GM19035 (cell line): Measurements from ENCODE around the gene NCKAP1.
A peak's percentile ranks its signal among the peaks of the same experiment; 100 is the strongest.
"Not testable (repeated sequence)": the region's sequence is repeated elsewhere in the genome, so short reads cannot be mapped to it uniquely, and the experiment has no call there.

ENCODE experiments used
- ATAC-seq: cut with Tn5 transposase; IDR thresholded peaks from one replicate; pipeline ENCODE4 v1.9.1; 2021; ENCODE audit not compliant: unreplicated experiment

Gene NCKAP1

DNA sequence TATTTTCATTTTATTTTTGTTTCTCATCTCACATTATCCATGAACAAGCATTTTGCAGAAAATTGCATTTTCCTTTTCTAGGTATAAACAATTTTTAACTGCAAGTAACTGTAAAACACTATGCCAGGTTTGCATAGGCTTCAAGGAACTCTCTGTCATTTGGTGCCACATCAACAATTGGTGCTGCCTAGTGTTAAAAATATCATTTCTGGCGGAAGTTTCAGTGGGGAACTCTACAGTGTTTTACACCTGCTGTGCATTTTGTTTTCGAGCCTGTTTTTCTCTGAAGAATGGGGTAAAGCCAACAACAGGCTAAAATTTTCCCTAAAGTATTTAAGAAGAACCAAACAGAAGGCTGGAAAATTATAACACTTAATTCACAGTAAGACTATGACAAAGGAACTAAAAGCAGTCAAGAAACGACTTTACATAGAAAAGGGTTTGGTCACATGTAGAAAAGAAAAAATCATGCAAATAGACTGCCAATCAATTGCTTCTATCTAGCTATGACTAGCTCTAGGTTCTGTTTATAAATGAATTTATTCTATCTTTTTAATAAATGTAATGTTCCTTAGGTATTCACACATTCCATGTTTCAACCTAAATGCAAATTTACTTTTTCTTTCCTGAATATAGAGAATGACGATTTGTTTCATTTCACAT, 150.4 kb downstream of the NCKAP1 start:
- ATAC-seq, result peak; percentile 50

DNA sequence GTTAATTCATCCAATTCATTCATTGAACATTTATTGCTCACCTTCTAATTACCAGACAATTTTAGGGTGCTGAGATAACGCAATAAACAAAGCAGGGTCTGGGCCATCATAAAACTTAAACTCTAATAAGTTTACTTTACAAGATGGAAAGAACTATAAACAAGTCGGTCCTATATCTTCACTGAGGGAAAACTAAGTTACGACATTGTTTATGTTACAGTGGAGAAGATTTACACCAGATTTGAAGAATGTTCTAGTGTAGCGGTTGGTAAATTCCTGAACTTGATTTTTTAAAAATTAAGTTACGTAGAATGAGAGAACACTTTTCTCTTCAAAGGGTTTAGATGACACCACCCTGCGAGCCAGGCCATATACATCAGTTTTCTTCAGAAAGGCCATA, 151.2 kb downstream of the NCKAP1 start:
- ATAC-seq, result no peak

DNA sequence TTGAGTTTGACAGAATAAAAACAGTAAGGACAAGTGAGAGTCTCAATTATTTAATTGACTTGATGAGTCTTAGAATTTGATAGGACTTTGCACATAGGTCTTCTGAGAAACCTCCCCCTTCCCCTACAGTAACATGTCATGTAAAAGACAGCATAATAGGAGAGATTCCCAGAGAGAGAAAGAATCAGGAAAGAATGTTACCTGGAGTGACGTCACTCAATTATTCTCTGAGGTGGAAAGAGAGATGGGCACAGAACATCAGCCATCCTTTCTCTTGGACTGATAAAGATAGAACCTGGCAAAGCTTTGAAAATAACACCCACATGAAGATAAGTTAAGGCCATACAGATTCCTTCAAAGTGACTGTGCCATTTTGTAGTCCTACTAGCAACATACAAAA, 152.5 kb downstream of the NCKAP1 start:
- ATAC-seq, result no peak

DNA sequence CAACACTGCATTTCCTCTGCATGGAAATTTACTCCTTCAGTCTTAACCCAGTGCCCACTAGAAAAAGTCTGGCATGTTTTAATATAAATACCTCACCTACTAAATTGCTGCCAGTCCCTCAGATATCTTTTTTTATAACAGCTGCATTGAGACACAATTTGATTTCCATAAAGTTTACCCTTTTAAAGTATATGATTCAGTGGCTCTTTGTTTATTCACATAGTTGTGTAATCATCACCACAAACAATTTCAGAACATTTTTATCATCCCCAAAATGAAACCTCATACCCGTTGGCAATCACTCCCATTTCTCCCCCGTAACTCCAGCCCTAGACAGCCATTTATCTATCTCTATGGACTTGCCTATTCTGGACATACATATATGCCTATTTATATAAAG, 154.8 kb downstream of the NCKAP1 start:
- no peak for ATAC-seq

DNA sequence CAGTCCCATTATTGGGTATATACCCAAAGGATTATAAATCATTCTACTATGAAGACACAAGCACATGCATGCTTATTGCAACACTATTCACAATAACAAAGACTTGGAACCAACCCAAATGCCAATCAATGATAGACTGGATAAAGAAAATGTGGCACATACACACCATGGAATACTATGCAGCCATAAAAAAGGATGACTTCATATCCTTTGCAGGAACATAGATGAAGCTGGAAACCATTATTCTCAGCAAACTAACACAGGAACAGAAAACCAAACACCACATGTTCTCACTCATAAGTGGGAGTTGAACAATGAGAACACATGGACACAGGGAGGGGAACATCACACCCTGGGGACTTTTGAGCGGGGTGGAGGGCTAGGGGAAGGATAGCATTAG, 158.2 kb downstream of the NCKAP1 start:
- ATAC-seq, result not testable (repeated sequence)

DNA sequence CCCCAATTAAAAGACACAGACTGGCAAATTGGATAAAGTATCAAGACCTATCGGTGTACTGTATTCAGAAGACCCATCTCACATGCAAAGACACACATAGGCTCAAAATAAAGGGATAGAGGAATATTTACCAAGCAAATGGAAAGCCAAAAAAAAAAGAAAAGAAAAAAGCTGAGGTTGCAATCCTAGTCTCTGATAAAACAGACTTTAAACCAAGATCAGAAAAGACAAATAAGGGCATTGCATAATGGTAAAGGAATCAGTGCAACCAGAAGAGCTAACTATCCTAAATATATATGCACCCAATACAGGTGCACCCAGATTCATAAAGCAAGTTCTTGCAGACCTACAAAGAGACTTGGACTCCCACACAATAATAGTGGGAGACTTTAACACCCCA, 161.6 kb downstream of the NCKAP1 start:
- not testable (repeated sequence) for ATAC-seq

DNA sequence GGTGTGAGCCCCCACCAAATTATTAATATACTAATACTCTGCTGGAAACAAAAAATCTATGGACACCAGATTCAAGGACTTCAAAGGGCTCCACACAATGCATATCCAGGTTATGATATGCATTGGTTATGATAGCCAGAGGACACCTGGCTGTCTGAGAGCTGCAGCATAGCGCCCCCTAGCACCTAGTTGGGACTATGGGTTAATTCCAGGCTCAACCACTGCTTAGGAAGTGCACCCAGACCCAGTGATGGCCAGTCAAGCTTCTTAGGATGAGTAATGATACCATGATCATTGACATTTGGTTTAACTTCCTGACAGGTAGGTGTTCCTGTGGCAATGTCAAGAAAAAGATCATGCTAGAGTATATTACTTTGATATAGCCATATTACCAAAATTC, 168.0 kb downstream of the NCKAP1 start:
- no peak for ATAC-seq

DNA sequence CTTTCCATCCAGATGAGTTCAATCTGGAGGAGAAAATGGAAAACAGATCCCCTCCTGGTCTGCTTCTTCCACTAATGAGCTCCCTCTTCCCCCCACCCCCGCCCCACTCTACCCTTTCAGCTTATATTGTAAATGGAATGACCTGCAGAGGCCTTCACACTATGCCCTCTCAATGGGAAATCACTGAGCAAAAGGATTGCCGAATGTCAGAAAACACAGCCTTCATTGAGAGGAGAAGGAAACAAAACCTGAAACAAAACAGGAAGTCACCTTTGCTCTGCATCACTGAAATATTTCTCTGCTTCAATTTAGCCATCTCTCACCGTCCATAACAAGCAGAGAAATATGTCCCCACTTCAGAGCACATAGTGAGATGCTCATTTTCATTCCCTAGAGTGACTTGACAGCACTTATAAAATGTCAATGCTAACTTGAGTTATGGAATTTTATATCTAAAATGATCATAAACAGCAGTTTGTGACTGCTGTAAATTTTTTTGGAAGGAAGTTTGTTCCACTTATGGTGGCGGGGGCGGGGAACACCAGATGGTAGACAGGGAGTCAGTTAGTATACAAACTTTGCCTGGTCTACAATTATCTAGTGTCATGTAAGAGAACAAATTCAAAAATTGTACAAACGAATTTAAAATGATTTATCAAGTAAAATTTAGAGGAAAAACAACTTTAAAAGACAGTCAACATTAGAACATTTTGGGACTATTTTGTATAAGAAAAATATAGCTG, 170.0 kb downstream of the NCKAP1 start:
- no peak for ATAC-seq

DNA sequence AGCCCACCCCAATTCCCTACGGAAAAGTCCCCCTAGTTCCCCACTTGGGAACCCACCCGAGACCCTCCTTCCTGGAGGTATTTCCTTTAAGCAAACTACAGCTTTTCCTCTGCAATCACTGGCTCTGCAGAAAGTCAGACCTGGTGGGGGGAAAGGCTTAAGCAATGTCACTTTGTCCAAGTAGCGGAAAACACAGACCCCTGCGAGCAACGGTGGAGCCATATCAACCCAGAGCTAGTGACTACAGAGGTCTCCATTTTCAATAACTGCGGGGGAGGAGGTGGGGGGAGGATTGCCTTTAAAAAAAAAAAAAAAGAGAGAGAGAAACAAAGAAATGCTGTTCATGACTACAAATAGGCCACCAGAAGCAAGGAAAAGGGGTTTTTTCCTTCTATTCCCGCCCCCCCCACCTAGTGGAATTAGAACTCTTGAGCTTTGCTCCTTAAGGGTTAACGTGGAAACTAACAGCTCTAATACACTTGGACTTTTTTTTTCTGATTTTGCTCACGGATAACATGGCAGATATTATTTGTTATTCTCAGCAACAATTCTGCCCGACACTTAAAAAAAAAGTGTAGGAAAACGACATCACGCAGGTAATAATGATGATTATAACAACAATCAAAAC, 170.7 kb downstream of the NCKAP1 start:
- no peak for ATAC-seq

DNA sequence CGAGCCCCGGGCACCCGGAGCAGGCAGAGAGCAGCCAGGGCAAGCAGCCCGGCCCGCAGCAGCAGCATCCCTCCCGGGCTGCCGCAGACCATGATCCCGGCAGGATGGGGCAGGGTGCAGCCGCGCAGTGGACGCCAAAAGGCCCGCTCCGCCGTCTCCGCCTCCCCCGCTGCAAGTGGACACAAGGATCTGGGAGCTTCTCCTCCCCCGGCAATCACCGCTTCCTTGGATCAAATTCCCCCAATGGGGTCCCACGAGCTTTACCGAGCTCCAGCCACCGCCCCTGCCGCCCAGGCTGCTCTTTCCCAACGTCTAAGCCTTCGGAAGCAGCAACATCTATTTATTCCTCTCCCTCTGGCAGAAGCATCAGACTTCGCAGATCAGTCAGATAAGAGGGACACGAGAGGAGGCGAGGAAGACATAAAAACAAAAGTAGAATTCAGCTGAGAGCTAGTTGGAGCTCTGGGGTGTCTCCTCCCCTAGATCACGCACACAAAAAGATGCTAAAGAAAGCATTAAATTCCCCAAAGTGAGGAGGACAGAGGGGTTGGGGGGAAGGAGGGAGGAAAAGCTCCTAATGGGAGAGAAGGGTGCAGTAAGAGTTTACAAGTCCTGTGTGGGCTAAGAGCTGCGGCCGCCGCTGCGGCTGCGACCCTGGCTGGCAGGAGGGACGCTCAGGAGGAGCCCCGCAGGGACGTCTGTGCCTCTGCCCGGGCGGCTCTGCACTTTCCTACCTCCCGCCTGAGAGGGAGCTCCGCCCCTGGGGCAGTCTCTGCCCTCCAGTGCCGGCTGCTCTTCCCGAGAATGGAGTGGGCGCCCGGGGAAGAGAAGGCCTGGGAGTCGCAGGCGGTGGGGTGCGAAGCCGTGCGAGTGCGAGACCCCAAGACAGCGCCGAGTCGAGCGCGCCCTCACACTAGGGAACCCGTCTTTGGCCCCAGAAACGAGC, 171.5 kb downstream of the NCKAP1 start, which contains the start of gene FRZB:
Gene FRZB, minus strand, starts transcription at position 177 of the 946 bp plus-strand sequence. Its CDS starts 85 bp downstream, at position 92.
- ATAC-seq, result no peak

DNA sequence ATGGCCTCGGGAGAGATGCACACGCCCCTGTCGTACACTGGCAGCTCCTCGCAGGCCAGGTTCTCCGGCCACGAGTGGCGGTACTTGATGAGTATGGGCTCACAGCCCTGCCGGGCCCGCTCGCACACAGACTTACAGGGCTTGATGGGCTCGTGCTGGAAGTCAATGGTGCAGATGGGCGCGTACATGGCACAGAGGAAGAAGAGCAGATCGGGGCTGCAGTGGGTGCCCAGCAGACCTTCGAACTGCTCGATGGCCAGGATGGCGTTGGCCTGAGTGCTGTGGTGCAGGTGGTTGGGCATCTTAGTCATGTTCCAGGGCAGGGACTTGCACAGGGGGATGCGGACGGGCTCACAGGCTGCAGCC, 172.2 kb downstream of the NCKAP1 start:
- ATAC-seq, result no peak

DNA sequence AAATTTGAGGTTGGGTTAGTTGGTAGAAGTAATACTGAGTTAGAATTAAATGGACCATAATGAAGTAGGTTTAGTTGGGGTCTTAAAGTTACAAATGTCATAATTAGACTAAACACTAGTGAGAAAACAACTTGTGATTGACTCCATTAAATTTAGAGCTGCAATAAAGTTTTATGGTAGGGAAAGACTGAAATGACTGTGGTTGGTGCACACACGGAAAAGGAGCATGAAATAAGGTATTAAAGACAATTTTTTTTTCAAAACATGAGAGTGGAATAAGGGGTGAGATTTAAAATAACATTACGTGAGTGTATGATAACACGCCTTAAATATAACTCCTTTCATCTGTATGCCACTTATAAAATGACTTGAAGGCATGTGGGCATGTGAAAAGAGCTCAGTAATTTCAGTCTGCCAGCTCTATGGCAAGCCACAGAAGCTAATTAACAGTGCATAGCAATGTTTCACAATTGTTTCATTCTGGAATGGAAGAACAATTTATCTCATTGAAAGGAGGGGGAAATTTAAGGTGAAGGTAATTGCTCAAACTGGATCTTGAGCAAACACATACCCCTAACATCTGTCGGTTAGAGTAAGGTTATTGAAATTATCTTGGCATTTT, 173.2 kb downstream of the NCKAP1 start:
- ATAC-seq, result no peak

DNA sequence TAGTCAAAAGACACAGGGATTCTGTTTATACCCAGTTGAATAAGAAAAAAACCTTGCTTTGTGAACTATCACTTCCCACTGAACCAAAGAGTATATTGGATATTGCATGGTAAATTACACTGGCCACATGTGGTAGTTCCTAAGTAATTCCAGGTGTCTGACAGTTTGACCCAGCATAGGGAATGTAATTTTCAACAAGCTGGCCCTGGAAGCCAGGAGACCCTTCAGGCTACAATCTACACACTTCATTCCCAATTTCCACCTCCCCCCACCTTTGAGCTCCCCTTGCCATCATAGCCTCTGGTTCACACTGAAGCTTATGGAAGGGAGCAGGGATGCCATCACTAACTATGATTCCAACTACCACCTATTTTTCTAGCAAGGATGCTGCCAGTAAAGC, 174.6 kb downstream of the NCKAP1 start:
- no peak for ATAC-seq

DNA sequence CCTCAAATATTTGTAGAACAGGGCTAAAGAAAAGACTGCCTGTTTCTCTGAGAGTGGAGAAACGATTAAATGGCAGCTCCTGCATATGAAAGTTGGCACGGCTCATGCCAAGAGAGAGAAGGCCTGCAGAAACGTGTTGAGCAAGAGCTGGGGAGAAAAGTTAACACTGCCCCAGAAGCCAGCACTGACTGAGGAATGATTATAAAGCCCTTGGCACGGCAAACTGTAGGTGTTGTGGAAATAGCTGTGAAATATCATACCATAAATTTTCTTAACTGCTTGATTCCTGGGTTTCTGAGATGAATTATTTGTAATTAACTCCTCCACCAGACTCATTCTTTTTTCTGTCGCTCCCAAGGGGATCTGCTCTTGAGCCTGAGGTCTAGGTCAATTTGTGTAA, 176.2 kb downstream of the NCKAP1 start:
- no peak for ATAC-seq

DNA sequence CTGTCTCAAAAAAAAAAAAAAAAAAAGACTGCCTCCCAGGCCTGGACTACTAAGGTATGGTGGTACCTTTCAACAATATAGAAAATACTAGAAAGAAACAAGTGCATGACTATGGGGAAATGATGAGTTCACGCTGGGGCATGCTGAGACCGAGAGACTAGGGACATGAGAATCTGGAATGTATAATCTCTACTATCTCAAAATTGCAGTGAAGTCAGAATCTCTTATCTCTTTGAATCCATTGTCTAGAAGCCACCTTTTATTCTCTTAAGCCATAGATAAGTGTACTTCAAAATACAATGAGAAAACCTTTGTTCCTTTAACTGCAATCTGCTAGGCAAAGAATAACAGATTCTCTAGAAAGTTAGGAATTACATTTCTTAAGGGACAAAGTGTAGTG, 177.4 kb downstream of the NCKAP1 start:
- no peak for ATAC-seq
